Type B pancreatic cell (in vitro differentiated cells): ENCODE results near the gene PF4V1. TPM values are rescaled to one million over a fixed set of nuclear protein-coding genes. Genes with fewer than 3 reads are reported as not detected.

Experiments
- DNase-seq: peaks from one replicate; pipeline ENCODE4 v3.0.0; 2021; ENCODE audit warnings: mixed read lengths; ENCODE audit not compliant: unreplicated experiment; ENCODE audit errors: extremely low spot score
- H3K27ac Mint-ChIP-seq: 2 replicates; pipeline ENCODE4 v1.8.0; 2021; ENCODE audit warnings: mild to moderate bottlenecking, mixed read lengths
- H3K27me3 Mint-ChIP-seq: 2 replicates; pipeline ENCODE4 v1.8.0; 2021; ENCODE audit warnings: mixed read lengths
- H3K36me3 Mint-ChIP-seq: 2 replicates; pipeline ENCODE4 v1.8.0; 2021; ENCODE audit warnings: mixed read lengths
- H3K4me1 Mint-ChIP-seq: one replicate; pipeline ENCODE4 v1.8.0; 2021; ENCODE audit warnings: mixed read lengths; ENCODE audit not compliant: unreplicated experiment
- H3K4me3 Mint-ChIP-seq: 2 replicates; pipeline ENCODE4 v1.8.0; 2021; ENCODE audit warnings: mild to moderate bottlenecking, mixed read lengths
- H3K9me3 Mint-ChIP-seq: 2 replicates; pipeline ENCODE4 v1.8.0; 2021; ENCODE audit warnings: mixed read lengths
- total RNA-seq: library from RNA; stranded (reverse); gene quantifications from 2 replicates; pipeline ENCODE4 v1.2.1, GENCODE V29; 2021; ENCODE audit warnings: low replicate concordance
- TF ChIP-seq, protein P1 (sequence below): fragments of 200-600 bp; sonication (generic); conservative IDR thresholded peaks from 2 replicates; pipeline ENCODE4 v1.5.0; 2021; ENCODE audit warnings: antibody characterized with exemption, mild to moderate bottlenecking

Gene PF4V1
- total RNA-seq, 1 donor from 2014 or later: not detected

DNA sequence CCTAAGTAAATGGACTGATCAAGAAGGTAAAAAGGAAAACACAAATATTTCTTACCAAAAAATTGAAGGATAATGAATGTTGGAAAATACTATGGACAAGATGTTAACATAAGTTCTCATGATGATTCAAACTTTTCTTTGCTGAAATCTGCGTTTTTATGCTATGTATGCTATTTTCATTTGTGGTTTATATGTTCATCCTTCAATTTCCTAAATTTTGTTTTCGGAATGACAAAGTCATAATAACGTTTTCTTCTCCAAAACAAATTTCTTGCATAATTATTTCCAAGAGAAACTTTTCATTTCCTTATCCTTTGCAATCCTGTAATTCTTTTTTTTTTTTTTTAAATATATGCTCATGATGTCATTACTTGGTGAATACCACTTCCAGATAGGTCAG is 7.8 kb downstream of the PF4V1 start:
- H3K9me3 Mint-ChIP-seq: no peaks in the 10 kb centered on the region
- H3K27me3 Mint-ChIP-seq: peaks cover 24% of the 10 kb centered on the region
- no peak overlapping the region for H3K4me3 Mint-ChIP-seq
- no peaks in the 10 kb centered on the region for H3K4me1 Mint-ChIP-seq
- TF ChIP-seq, protein P1, sequence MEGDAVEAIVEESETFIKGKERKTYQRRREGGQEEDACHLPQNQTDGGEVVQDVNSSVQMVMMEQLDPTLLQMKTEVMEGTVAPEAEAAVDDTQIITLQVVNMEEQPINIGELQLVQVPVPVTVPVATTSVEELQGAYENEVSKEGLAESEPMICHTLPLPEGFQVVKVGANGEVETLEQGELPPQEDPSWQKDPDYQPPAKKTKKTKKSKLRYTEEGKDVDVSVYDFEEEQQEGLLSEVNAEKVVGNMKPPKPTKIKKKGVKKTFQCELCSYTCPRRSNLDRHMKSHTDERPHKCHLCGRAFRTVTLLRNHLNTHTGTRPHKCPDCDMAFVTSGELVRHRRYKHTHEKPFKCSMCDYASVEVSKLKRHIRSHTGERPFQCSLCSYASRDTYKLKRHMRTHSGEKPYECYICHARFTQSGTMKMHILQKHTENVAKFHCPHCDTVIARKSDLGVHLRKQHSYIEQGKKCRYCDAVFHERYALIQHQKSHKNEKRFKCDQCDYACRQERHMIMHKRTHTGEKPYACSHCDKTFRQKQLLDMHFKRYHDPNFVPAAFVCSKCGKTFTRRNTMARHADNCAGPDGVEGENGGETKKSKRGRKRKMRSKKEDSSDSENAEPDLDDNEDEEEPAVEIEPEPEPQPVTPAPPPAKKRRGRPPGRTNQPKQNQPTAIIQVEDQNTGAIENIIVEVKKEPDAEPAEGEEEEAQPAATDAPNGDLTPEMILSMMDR: no peak
- no peak for DNase-seq
- H3K27ac Mint-ChIP-seq: no peak overlapping the region
- H3K36me3 Mint-ChIP-seq: no peaks in the 10 kb centered on the region

DNA sequence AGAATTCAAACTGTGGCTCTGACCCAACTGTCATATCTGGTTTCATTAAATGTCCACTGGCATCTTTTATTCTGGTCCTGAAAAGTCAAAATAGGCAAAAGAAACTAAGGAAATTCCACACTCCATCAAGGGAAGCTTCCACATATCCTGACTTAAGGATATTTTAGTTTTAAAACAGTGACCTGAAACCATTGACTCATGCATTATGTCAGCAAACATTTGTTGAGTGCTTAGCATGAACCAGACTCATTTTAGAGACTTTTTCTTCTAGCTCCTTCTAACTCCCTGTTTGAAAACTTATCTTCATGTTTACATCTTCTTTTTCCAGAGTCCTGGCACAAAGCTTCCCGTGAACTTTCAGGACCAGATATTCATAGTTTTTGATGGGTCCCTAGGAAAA is 9.2 kb downstream of the PF4V1 start:
- Mint-ChIP-seq H3K4me1 (no peaks in the 10 kb centered on the region), H3K27ac (no peak overlapping the region), H3K36me3 (no peaks in the 10 kb centered on the region), H3K9me3 (no peaks in the 10 kb centered on the region), H3K4me3 (no peak overlapping the region), H3K27me3 (peaks cover 34% of the 10 kb centered on the region)
- DNase-seq: no peak
- TF ChIP-seq, protein P1: no peak

DNA sequence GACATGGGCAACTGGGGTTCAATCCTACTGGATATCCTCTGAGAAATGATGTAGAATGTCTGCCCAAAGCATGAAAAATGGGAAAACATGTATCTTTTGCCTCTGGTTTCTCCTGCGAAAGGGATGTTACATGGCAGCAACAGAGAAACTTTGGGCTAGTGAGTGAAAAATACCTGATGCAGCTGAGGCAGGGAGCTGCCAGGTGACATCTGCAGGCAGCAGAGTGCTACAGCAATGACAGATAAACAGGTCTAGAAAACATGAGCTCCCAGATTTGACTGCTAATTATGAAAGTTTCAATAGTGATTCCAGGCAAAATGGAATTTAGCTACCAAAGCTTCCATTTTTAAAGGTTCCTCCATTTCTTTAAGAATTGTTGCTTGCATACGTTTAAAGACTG is 11.3 kb downstream of the PF4V1 start:
- no peaks in the 10 kb centered on the region for H3K4me1 Mint-ChIP-seq
- no peak overlapping the region for H3K27ac Mint-ChIP-seq
- H3K4me3 Mint-ChIP-seq: no peak overlapping the region
- DNase-seq: no peak
- H3K9me3 Mint-ChIP-seq: no peaks in the 10 kb centered on the region
- TF ChIP-seq, protein P1: peak; percentile 55
- no peaks in the 10 kb centered on the region for H3K36me3 Mint-ChIP-seq
- peaks cover 50% of the 10 kb centered on the region for H3K27me3 Mint-ChIP-seq

DNA sequence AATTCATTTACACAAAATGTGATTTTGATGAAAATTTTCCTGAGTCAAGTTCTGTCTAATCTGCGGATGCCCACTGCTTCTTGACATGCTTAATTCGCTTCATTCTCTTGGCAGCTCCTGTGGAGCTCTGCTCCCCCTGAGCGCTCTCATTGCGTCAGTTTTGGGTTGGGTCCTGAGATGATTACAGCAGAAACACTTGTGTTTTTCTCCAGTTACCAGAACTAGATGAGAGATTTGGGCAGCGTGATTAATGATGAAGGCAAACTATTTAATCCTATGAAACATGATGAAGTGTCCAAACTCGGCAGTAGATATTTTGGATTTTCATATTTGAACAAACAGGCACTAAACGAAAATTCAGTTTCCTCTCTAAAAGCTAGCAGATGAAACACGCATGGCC is 11.9 kb downstream of the PF4V1 start:
- H3K27me3 Mint-ChIP-seq: peaks cover 56% of the 10 kb centered on the region
- DNase-seq: no peak
- no peak overlapping the region for H3K27ac Mint-ChIP-seq
- H3K9me3 Mint-ChIP-seq: no peaks in the 10 kb centered on the region
- no peaks in the 10 kb centered on the region for H3K36me3 Mint-ChIP-seq
- peaks cover 5% of the 10 kb centered on the region for H3K4me1 Mint-ChIP-seq
- TF ChIP-seq, protein P1: no peak
- H3K4me3 Mint-ChIP-seq: no peak overlapping the region

DNA sequence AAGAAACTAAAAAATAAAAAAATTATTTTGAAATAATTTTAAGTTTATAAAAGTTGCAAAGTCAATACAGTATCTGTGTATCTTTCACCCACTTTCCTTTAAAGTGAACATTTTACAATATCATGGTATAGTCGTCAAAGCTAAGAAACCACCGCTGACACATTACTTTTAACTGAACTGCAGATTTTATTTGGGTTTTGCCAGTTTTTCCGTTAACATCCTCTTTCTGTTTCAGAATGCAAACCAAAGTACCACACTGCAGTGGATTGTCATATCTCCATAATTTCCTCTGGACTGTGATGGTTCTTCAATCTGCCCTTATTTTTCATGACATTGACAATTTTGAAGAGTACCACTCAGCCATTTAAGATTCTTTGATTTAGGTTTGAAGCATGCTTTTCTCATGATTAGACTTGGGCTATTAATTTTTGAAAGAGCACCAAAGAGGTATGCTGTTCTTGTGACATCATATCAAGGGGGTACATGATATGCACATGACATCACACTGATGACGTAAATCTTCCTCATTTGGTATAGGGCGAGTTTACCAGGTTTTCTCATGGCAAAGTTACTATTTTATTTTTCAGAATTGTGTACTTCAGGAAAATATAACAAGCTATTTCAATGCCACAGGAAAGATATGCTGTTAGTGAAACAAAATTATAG is 12.5 kb downstream of the PF4V1 start:
- Mint-ChIP-seq H3K9me3 (no peaks in the 10 kb centered on the region), H3K4me1 (peaks cover 6% of the 10 kb centered on the region), H3K27me3 (peaks cover 61% of the 10 kb centered on the region), H3K36me3 (no peaks in the 10 kb centered on the region), H3K4me3 (no peak overlapping the region), H3K27ac (no peak overlapping the region)
- DNase-seq: no peak
- TF ChIP-seq, protein P1: no peak
